Psoas muscle (tissue), 8 donors: ENCODE data around the gene P2RX3. TPM values are rescaled to one million over a fixed set of nuclear protein-coding genes. Genes with fewer than 3 reads are reported as not detected.
A peak's percentile ranks its signal among the peaks of the same experiment; 100 is the strongest.

Source experiments
- ATAC-seq, 4 donors: fragments of 200-7000 bp; cut with Tn5 transposase; one replicate each; pipeline ENCODE4 v1.9.1; 2020; ENCODE audit warnings: moderate library complexity in 3 of 4, mild to moderate bottlenecking in 2 of 4
- DNase-seq, 2 donors: peaks; one replicate each; pipeline ENCODE4 v3.0.0-alpha.2; 2020
- H3K27ac ChIP-seq: fragments of 200-600 bp; one replicate; pipeline ENCODE4 v1.8.0; 2022
- H3K27me3 ChIP-seq, 3 donors: fragments of 200-600 bp in 1 of 3; one replicate each; pipeline versions ENCODE4 v1.6.1 to v1.8.0; 2013 to 2022; ENCODE audit warnings: low read length in 2 of 3, mild to moderate bottlenecking in 2 of 3, moderate library complexity in 1 of 3; ENCODE audit not compliant: insufficient read depth in 3 of 3
- H3K36me3 ChIP-seq, 2 donors: fragments of 200-600 bp in 1 of 2; one replicate each; pipeline versions ENCODE4 v1.6.1 to v1.8.0; 2013 to 2022; ENCODE audit warnings: low read depth in 1 of 2, mild to moderate bottlenecking in 1 of 2, moderate library complexity in 1 of 2; ENCODE audit not compliant: insufficient read depth in 1 of 2
- H3K4me1 ChIP-seq: fragments of 200-600 bp; one replicate; pipeline ENCODE4 v1.8.0; 2022
- H3K4me3 ChIP-seq: fragments of 200-600 bp; one replicate; pipeline ENCODE4 v1.8.0; 2022; ENCODE audit warnings: mild to moderate bottlenecking
- H3K9me3 ChIP-seq: fragments of 200-600 bp; one replicate; pipeline ENCODE4 v1.8.0; 2022
- WGBS, 3 donors: extraction: QIAGEN DNeasy Blood & Tissue Kit; methylation state at CpG; one replicate each; pipeline versions ENCODE4 v1.1.6 to v1.1.7; 2013; 5-methylcytosine and 5-hydroxymethylcytosine counted together
- intact Hi-C, 2 donors: fragments of 100-400 bp; cut with DNase I; formaldehyde crosslinking; loops; one replicate each; pipeline versions ENCODE4 v1.11.0 to v1.14.2; 2022
- polyA plus RNA-seq, 3 donors: library from polyadenylated mRNA; stranded (reverse); fragments of 200-250 nt; gene quantifications; one replicate each; pipeline ENCODE4 v1.2.3, GENCODE V29; 2013
- total RNA-seq, 4 donors: library from RNA; stranded (reverse); fragmentation: NEBNext Ultra II Directional in 2 of 4; extraction: Animal tissue kit (Norgen Biotek cat#: 25700) in 2 of 4; gene quantifications; one replicate each; pipeline versions ENCODE4 v1.2.1 to v1.2.4, GENCODE V29; 2021 to 2023
- TF ChIP-seq, protein P1 (sequence below): fragments of 200-600 bp; IDR thresholded peaks from one replicate; pipeline ENCODE4 v1.8.0; 2022; ENCODE audit warnings: antibody characterized with exemption
- donor health status: healthy with polysubstance abuse.
- donor health status: DM: no; HTN: no; CAD: no; lungs with moderate emphysema.
- donor health status: Bipolar disorder and iron deficiency.
- donor health status: healthy.
- donor health status: DM: yes; HTN: yes; CAD: no.
- donor health status: DM: no; HTN: no; CAD: no.
- donor health status: DM: no; HTN: no; CAD: no.
- donor health status: DM: yes; HTN: yes; CAD: no.

Gene P2RX3
- total and polyA plus RNA-seq, 7 donors, result 0.21 to 0.90 (median 0.40) TPM

DNA sequence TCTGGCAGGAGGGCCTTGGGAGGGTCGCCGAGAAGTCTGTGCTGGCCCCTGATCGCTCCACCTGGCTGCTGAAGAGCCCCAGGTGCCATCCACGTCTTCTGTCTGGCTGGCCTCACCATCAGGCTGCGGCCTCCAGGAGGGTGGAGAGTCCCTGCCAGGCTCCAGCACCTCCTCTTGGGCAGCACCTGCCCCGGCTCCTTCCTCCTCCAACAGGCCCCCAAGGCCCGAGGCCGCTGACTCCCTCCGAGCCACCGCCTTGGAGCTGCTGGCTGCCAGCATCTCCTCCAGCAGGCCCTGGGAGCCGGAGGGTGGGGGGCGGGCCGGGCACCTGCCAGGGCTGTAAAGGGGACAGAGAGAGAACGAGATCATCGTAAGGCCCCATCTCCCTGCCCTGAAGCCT is 35.7 kb upstream of the P2RX3 start:
- intact Hi-C loops, result no loop called here
- ATAC-seq (no peak), DNase-seq (peak in 1 of 2 donors; percentile 42)
- peaks cover 20% of the 10 kb centered on the region for H3K4me1 ChIP-seq
- peaks cover 24 to 57% of the 10 kb centered on the region in 2 donors for H3K36me3 ChIP-seq
- no peaks in the 10 kb centered on the region for H3K9me3 ChIP-seq
- TF ChIP-seq, protein P1, sequence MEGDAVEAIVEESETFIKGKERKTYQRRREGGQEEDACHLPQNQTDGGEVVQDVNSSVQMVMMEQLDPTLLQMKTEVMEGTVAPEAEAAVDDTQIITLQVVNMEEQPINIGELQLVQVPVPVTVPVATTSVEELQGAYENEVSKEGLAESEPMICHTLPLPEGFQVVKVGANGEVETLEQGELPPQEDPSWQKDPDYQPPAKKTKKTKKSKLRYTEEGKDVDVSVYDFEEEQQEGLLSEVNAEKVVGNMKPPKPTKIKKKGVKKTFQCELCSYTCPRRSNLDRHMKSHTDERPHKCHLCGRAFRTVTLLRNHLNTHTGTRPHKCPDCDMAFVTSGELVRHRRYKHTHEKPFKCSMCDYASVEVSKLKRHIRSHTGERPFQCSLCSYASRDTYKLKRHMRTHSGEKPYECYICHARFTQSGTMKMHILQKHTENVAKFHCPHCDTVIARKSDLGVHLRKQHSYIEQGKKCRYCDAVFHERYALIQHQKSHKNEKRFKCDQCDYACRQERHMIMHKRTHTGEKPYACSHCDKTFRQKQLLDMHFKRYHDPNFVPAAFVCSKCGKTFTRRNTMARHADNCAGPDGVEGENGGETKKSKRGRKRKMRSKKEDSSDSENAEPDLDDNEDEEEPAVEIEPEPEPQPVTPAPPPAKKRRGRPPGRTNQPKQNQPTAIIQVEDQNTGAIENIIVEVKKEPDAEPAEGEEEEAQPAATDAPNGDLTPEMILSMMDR, result no peak
- H3K4me3 ChIP-seq, result no peak overlapping the region
- no peaks in the 10 kb centered on the region for H3K27me3 ChIP-seq
- WGBS, 3 donors, result 92 to 93% (median 92%) methylated on average over 14 to 15 of the region's 15 CpGs
- no peak overlapping the region for H3K27ac ChIP-seq

DNA sequence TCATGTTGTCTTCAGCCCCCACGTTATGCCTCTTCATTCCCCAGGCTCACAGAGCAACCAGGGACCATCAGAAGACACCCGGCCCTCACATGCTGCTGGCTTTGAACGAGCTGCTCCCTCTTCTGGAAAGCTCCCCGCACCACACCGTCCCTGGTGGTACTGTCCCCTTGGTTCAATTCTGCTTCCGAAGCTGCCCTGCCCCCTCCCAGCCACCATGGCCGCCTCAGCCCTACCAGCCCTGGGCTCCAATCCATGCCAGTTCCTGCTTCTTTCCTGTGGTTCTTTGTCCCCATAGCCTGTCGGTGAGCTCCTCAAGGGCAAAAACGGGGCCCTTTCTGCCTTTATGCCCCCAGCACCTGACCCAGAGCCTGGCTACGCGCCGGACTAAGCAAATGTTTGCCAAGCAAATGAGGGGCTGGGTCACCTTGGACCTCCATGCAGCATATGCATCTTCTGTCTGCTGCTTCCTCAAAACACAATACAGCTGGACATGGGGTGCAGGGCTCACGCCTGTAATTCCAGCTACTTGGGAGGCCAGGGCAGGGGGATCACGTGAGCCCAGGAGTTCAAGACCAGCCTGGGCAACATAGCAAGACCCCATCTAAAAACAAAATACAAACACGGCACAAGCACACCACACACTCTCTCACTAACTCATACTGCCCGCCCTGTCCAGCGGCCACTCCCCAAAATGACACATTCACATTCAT is 34.7 kb upstream of the P2RX3 start:
- H3K27me3 ChIP-seq, result no peaks in the 10 kb centered on the region
- TF ChIP-seq, protein P1, result no peak
- H3K9me3 ChIP-seq, result no peaks in the 10 kb centered on the region
- peaks cover 24 to 55% of the 10 kb centered on the region in 2 donors for H3K36me3 ChIP-seq
- no peak for ATAC-seq
- H3K4me1 ChIP-seq, result peaks cover 29% of the 10 kb centered on the region
- H3K27ac ChIP-seq, result no peak overlapping the region
- H3K4me3 ChIP-seq, result no peak overlapping the region
- peak in 1 of 2 donors; percentile 38 for DNase-seq
- WGBS, 3 donors, result 83 to 92% (median 85%) methylated on average over 17 of the region's 17 CpGs
- intact Hi-C loops, result no loop called here

DNA sequence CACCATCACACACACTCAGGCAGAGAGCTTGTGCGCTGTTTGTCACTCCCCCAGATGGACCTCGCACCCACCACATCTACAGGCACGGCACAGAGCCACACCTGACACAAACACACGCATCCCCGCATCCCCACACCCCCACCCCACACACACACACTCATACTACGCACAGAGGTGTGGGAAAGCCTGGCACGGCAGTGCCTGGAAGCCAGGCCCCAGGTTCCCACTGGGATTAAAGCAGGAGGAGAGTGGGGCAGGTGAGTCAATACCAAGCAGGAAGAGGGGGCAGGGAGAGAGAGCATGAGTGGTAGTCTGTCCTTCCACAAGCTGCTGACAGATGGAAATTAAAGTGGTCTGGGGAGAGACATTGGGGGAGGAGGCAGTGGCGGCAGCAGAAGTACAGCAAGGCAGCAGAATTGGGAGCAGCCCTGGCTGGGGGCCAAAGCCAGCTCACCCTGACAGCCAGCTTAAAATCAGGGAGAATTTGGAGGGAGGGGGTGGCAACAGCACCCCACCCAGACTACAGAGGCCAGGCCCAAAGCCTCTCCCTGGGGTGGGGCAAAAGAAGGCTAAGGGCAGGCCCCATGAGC is 34.1 kb upstream of the P2RX3 start:
- DNase-seq, result peak in 1 of 2 donors; percentile 67
- H3K4me1 ChIP-seq, result peaks cover 36% of the 10 kb centered on the region

DNA sequence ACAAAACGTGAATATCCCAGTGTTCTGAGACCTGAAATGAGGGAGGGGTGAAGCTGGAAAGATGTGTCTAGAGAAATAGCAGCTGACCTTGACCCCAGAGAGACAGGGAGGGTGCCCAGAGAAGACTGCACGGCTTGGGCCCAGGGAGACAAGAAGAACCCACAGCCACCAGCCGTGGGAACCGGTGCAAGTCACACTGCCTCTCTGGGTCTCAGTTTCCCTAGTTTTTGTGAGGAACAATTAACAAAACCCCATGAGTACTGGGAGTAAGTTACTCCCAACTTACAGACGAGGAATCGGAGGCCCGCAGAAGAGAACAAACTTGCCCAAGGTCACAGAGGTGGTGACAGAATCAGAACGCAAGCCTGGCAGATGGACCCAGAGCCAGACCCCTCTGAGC is 32.6 kb upstream of the P2RX3 start:
- Histone ChIP-seq H3K27ac (no peak overlapping the region), H3K36me3 (peaks cover 7 to 53% of the 10 kb centered on the region in 2 donors), H3K4me3 (peak overlapping the region; percentile 68), H3K27me3 (no peaks in the 10 kb centered on the region), H3K4me1 (peaks cover 50% of the 10 kb centered on the region), H3K9me3 (no peaks in the 10 kb centered on the region)
- TF ChIP-seq, protein P1, result no peak
- 84 to 92% (median 92%) methylated on average over 8 of the region's 8 CpGs for WGBS, 3 donors
- ATAC-seq (no peak), DNase-seq (no peak)
- intact Hi-C loops, result no loop called here

More for the DNA sequence above, 34.1 kb upstream of the P2RX3 start:
- peaks cover 20 to 53% of the 10 kb centered on the region in 2 donors for H3K36me3 ChIP-seq
- TF ChIP-seq, protein P1, result no peak
- ATAC-seq, result peak in 1 of 4 donors; percentile 11
- no peaks in the 10 kb centered on the region for H3K27me3 ChIP-seq
- H3K4me3 ChIP-seq, result no peak overlapping the region
- WGBS, 3 donors, result 84 to 90% (median 85%) methylated on average over 8 of the region's 8 CpGs
- H3K9me3 ChIP-seq, result no peaks in the 10 kb centered on the region
- intact Hi-C loops, result no loop called here
- H3K27ac ChIP-seq, result no peak overlapping the region
